WTC11 (cell line): Measurements from ENCODE around the gene NPAS3. TPM values are rescaled to one million over a fixed set of nuclear protein-coding genes. Genes with fewer than 3 reads are reported as not detected.

Experiments
- ATAC-seq: fragments of 200-7000 bp; cut with Tn5 transposase; 2 replicates; pipeline ENCODE4 v1.10.0; 2021; ENCODE audit warnings: mild to moderate bottlenecking, moderate library complexity
- CTCF ChIA-PET: fragments of 300-600 bp; sonication (Branson Sonifier 250); formaldehyde crosslinking; loops from one replicate; lab custom pipeline; 2021; ENCODE audit warnings: antibody characterized with exemption; lab: Charles Lee
- POLR2A ChIA-PET: fragments of 350-600 bp; sonication (Branson Sonifier 250); formaldehyde crosslinking; loops from one replicate; lab custom pipeline; 2021; ENCODE audit warnings: antibody characterized with exemption; lab: Charles Lee
- DNase-seq: peaks from one replicate; pipeline ENCODE4 v3.0.0; 2021; ENCODE audit warnings: low spot score
- H3K27ac Mint-ChIP-seq: 2 replicates; pipeline ENCODE4 v1.8.0; 2021; ENCODE audit warnings: mixed read lengths
- H3K27me3 Mint-ChIP-seq: 2 replicates; pipeline ENCODE4 v1.8.0; 2021; ENCODE audit warnings: low read depth, mild to moderate bottlenecking, moderate library complexity, mixed read lengths
- H3K36me3 Mint-ChIP-seq: 2 replicates; pipeline ENCODE4 v1.8.0; 2021; ENCODE audit warnings: mixed read lengths
- H3K4me1 Mint-ChIP-seq: 2 replicates; pipeline ENCODE4 v1.8.0; 2022; ENCODE audit warnings: mixed read lengths
- H3K4me3 Mint-ChIP-seq: 2 replicates; pipeline ENCODE4 v1.8.0; 2021; ENCODE audit warnings: mild to moderate bottlenecking, moderate library complexity, mixed read lengths
- H3K9me3 Mint-ChIP-seq: 2 replicates; pipeline ENCODE4 v1.8.0; 2021; ENCODE audit warnings: mixed read lengths
- ATF3 ChIP-seq: sonication (generic); formaldehyde crosslinking; conservative IDR thresholded peaks from 2 replicates; pipeline ENCODE4 v1.8.1; 2022; ENCODE audit warnings: mild to moderate bottlenecking, missing genetic modification reagents
- ATF6 ChIP-seq: sonication (generic); formaldehyde crosslinking; IDR thresholded peaks from 2 replicates; pipeline ENCODE4 v1.8.1; 2023; ENCODE audit warnings: mild to moderate bottlenecking, missing genetic modification reagents
- CDX4 ChIP-seq: fragments of 250-450 bp; sonication (Bioruptor Pico); IDR thresholded peaks from 2 replicates; pipeline ENCODE4 v1.9.0; 2021; ENCODE audit warnings: moderate library complexity, mild to moderate bottlenecking, inconsistent platforms, borderline replicate concordance
- CREM ChIP-seq: sonication (generic); formaldehyde crosslinking; IDR thresholded peaks from 2 replicates; pipeline ENCODE4 v1.8.1; 2022; ENCODE audit warnings: mild to moderate bottlenecking, missing genetic modification reagents, moderate library complexity
- E2F1 ChIP-seq: sonication (generic); formaldehyde crosslinking; IDR thresholded peaks from 2 replicates; pipeline ENCODE4 v1.8.0; 2022; ENCODE audit warnings: mild to moderate bottlenecking, missing genetic modification reagents
- ELF4 ChIP-seq: sonication (generic); formaldehyde crosslinking; IDR thresholded peaks from 2 replicates; pipeline ENCODE4 v1.8.1; 2022; ENCODE audit warnings: low read depth, mild to moderate bottlenecking, moderate library complexity, missing genetic modification reagents
- GABPB1 ChIP-seq: sonication (generic); formaldehyde crosslinking; IDR thresholded peaks from 2 replicates; pipeline ENCODE4 v1.8.1; 2023; ENCODE audit warnings: mild to moderate bottlenecking, missing genetic modification reagents
- GRHL2 ChIP-seq: fragments of 250-450 bp; sonication (Bioruptor Pico); IDR thresholded peaks from 2 replicates; pipeline ENCODE4 v1.8.0; 2022; ENCODE audit warnings: mild to moderate bottlenecking, moderate library complexity; ENCODE audit not compliant: insufficient replicate concordance, severe bottlenecking
- JUN ChIP-seq: sonication (generic); formaldehyde crosslinking; IDR thresholded peaks from 2 replicates; pipeline ENCODE4 v1.8.0; 2023; ENCODE audit warnings: mild to moderate bottlenecking, missing genetic modification reagents
- KAT7 ChIP-seq: sonication (generic); formaldehyde crosslinking; IDR thresholded peaks from 2 replicates; pipeline ENCODE4 v1.8.1; 2023; ENCODE audit warnings: missing genetic modification reagents, mild to moderate bottlenecking, borderline replicate concordance
- NFYB ChIP-seq: sonication (generic); formaldehyde crosslinking; conservative IDR thresholded peaks from 2 replicates; pipeline ENCODE4 v1.8.0; 2022; ENCODE audit warnings: low read depth, missing genetic modification reagents
- PREB ChIP-seq: sonication (generic); formaldehyde crosslinking; IDR thresholded peaks from 2 replicates; pipeline ENCODE4 v1.8.1; 2022; ENCODE audit warnings: mild to moderate bottlenecking, missing genetic modification reagents, moderate library complexity, borderline replicate concordance
- SP1 ChIP-seq: sonication (generic); formaldehyde crosslinking; conservative IDR thresholded peaks from 2 replicates; pipeline ENCODE4 v1.8.1; 2022; ENCODE audit warnings: missing genetic modification reagents
- TCF7 ChIP-seq: sonication (generic); formaldehyde crosslinking; IDR thresholded peaks from 2 replicates; pipeline ENCODE4 v1.8.0; 2022; ENCODE audit warnings: mild to moderate bottlenecking, low read depth, missing genetic modification reagents, moderate library complexity
- ZBTB43 ChIP-seq: sonication (generic); formaldehyde crosslinking; IDR thresholded peaks from 2 replicates; pipeline ENCODE4 v1.8.1; 2023; ENCODE audit warnings: mild to moderate bottlenecking, missing genetic modification reagents
- ZNF138 ChIP-seq: sonication (generic); formaldehyde crosslinking; conservative IDR thresholded peaks from 2 replicates; pipeline ENCODE4 v1.8.1; 2022; ENCODE audit warnings: mild to moderate bottlenecking, moderate library complexity, missing genetic modification reagents
- ZNF219 ChIP-seq: sonication (generic); formaldehyde crosslinking; IDR thresholded peaks from 2 replicates; pipeline ENCODE4 v1.8.0; 2023; ENCODE audit warnings: missing genetic modification reagents, mild to moderate bottlenecking, borderline replicate concordance
- ZNF232 ChIP-seq: sonication (generic); formaldehyde crosslinking; IDR thresholded peaks from 2 replicates; pipeline ENCODE4 v1.8.0; 2022; ENCODE audit warnings: mild to moderate bottlenecking, missing genetic modification reagents
- ZNF396 ChIP-seq: fragments of 250-450 bp; sonication (Bioruptor Pico); IDR thresholded peaks from 2 replicates; pipeline ENCODE4 v1.8.0; 2021; ENCODE audit warnings: mild to moderate bottlenecking, moderate library complexity, borderline replicate concordance
- ZNF512 ChIP-seq: sonication (generic); formaldehyde crosslinking; IDR thresholded peaks from 2 replicates; pipeline ENCODE4 v1.8.1; 2022; ENCODE audit warnings: missing genetic modification reagents, borderline replicate concordance
- total RNA-seq: library from RNA; stranded (reverse); gene quantifications from 3 replicates; pipeline ENCODE4 v1.2.3, GENCODE V29; 2021

The NPAS3 gene
- total RNA-seq, 1 experiment from 2014 or later, result 3.2 TPM

- H3K36me3 Mint-ChIP-seq, result no peaks in the 10 kb centered on the region
- CTCF ChIA-PET, result no interaction called here
- H3K27me3 Mint-ChIP-seq, result no peaks in the 10 kb centered on the region
- H3K4me3 Mint-ChIP-seq, result no peak overlapping the region
- POLR2A ChIA-PET, result no interaction called here
- H3K9me3 Mint-ChIP-seq, result no peaks in the 10 kb centered on the region
- DNase-seq, result no peak
- H3K27ac Mint-ChIP-seq, result no peak overlapping the region
- TF ChIP-seq ZNF219 (no peak), ATF3 (CRISPR knock-in tag) (no peak), CDX4 (CRISPR knock-in tag) (no peak), JUN (CRISPR knock-in tag) (no peak), CREM (no peak), ZBTB43 (no peak), GRHL2 (no peak), ELF4 (no peak), ZNF396 (CRISPR knock-in tag) (no peak), E2F1 (CRISPR knock-in tag) (no peak), GABPB1 (CRISPR knock-in tag) (no peak), PREB (CRISPR knock-in tag) (no peak), NFYB (CRISPR knock-in tag) (no peak), ZNF512 (CRISPR knock-in tag) (no peak), ATF6 (CRISPR knock-in tag) (no peak), TCF7 (CRISPR knock-in tag) (no peak), SP1 (CRISPR knock-in tag) (no peak), ZNF138 (CRISPR knock-in tag) (no peak), ZNF232 (CRISPR knock-in tag) (no peak), KAT7 (no peak)
- H3K4me1 Mint-ChIP-seq, result peaks cover 5% of the 10 kb centered on the region
- ATAC-seq, result no peak
These were observed 302.7 kb downstream of the NPAS3 start for GRCh38 chr14:33241331-33241730.
